HG03196 (cell line): ENCODE data around the gene SNRPD3.
"Not testable (repeated sequence)": the region's sequence is repeated elsewhere in the genome, so short reads cannot be mapped to it uniquely, and the experiment has no call there.

Experiments
- ATAC-seq: cut with Tn5 transposase; IDR thresholded peaks from one replicate; pipeline ENCODE4 v1.9.1; 2021; ENCODE audit not compliant: unreplicated experiment

Gene SNRPD3

DNA sequence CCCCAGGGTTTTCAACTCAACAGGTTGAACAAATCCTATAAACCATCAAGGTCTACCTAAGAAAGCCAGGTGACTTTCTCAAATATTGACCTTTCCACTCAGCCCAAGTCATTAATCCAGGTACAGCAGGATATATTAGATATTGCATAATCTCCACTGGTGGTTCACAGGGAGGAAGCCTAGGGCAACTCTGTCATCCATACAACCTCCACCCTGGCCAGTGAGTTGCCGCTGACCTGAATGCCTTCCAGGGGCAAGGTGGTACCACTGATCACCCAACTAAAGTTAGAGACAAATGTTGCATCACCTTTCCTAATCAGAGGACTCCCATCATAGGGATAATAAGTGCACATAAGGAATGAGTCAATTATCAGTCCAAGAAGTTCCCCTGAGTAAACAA is 23.7 kb upstream of the SNRPD3 start:
- ATAC-seq, result no peak

DNA sequence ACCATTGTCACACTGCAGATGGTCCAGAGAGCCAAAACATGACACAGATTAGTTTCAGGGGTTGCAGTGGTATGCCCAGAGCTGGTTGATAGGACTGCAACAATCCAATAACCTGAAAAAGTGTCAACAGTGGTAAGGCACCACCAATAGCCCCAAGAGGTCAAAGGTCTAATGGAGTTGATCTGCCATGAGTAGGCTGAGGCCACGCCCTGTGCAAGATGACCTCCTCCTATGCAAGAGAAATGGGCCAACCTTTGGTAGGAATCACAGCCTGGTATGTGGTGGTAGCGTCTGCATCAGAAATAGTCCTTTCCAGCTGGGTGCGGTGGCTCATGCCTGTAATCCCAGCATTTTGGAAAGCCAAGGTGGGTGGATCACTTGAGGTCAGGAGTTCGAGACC is 20.5 kb upstream of the SNRPD3 start:
- no peak for ATAC-seq

DNA sequence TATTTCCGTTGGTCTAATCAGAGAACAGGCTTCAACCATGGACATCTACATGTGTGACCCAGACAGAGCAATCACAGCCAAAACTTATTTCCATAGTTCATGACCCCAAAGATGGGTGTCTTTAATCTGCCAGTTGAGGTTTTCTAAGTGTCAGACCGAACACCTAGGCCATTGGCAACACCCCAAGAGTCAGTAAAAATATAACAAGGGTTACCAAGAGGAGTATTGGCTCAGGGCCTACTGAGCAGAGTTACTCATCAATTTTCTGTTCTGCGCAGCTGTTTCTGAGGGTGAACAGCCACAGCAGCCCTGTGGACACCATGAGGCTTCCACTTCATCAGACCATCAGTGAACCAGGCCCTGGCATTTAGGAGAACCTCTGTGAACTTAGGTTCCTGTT is 19.7 kb upstream of the SNRPD3 start:
- ATAC-seq, result no peak

DNA sequence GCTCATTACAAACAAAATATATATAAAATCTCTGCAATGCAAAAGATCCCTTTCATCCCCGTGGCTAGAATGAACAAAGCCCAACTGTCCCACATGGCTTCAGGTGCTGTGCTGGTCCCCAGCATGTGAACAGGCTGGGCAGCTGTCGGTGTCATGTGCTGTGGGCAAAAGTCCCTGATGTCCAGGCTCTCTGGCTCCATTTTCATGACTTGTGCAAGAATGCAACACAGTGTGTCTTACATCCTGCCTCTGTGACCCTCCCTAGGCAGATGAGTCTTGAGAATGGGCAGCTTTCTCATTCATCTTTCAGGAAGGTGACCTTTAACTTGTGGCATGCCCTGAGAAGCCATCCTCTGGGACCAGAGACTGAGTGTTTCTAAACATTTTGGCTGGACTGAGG is 15.3 kb upstream of the SNRPD3 start:
- ATAC-seq, result no peak

DNA sequence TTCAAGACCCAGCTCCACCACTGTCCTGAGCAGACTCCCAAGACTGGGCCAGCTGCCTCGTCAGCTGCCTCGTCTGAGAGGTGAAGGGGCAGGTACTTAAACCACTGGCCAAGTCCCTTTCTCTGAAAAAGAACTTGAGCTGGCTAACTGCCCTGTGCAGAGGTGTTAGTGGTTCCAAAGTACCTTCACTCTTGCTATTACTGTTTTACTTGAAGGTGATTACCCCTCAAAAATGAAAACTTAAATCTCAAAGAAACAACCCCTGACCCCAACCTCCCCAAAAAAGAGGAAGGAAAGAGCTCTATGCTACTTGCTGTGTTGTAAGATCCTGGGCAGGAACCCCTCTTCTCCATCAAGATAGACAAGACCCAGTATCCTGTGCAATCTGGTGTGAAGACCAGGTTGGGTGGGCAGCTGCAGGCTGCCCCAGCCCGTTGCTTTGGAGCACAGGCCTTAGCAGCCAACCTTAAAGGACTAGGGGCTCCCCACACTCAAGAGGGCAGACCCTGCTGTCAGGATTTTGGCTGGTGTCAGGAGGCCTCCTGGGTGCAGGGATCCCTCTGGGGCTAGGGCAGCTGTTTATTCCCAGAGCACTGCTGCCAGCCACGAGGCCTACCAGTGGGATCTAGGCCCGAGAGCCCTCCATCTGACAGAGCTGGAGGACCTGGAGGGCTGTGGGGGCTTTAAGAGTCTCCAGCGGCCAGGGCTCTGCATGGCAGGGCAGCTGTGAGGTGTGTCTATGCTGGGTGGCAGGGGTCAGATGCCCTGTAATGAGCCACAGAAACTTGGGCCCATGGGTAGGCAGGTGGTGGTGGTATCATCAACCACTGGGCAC is 13.9 kb upstream of the SNRPD3 start:
- no peak for ATAC-seq

DNA sequence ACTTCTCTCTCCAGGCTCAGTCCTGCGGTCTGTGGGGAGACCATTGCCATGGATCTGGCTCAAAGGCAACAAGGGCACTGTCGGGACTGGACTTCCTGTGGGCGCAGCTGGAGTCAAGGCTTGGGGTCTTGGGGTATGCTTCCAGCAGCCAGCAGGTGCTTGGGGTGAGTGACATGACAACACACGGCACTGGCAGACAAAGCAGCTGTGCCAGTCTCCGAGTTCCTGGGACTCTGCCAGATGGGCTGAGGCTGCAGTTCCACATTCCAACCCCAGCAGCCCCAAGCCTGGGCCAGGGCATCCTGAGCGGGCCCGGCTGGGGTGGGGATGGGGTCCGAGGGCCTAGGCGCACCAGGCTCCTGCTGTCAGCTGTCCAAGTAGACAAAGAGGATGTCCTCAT is 13.2 kb upstream of the SNRPD3 start:
- ATAC-seq, result no peak

DNA sequence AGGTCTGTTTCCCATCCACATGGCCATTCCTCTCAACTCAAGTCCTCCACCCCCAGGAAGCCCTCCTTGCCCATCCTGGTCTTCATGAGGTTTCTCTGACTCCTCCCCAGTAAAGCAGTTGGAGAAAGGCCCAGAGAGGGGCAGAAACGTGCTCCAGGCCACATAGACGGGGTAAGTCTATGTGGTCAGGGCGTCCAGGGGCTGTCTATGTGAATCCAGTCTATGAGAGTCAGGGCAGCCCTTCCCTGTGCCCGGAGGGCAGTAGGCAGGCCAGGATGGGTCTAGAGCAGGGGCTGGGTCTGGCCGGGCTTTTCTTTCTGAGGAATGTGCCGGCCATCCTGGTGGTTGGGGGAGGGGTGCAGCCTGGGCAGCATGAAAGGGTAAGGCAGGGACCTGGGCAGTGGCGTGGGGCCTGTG is 12.6 kb upstream of the SNRPD3 start:
- ATAC-seq, result no peak

DNA sequence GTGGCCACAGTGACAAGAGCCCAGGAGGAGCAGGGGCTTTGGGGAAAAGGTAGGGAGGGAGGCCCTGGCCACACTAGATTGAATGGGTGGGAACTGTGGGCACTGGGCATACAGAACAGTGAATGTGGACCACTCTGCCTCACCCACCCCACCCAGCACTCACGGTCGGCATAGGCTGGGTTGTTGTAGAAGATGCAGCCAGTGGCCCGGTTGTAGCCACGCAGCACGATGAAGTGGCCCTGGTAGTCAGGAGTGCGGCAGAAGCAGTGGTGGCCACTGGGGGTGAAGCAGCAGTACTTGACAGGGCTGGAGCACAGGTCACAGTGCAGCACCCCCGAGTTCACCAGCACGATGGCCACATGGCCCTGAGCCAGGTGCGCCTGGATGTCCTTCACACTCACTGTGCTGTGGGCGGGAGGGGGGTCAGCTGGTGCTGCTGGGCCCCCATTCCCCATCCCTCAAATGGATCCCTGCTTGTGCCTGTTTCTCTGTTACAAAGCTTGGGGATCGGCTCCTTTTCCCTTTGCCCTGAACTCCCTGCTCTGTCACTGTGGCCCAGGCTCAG is 12.0 kb upstream of the SNRPD3 start:
- ATAC-seq, result no peak

DNA sequence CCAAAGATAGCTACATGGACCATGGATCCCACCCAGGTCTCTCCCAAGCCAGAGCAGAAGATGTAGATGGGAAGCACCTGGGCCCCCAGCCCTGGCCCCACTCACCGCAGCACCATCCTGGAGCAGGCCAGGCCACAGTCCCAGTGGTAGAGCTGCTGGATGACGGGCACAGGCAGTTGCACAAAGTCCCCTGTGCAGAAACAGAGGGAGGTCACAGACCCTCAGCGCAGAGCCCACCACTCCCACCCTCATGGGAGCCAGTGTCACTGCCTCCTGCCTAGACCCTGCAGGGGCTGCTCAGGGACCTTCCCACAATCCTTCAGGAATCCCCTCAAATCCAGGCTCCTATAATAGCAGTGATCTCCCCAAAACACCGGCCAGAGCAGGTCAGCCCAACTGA is 7.0 kb upstream of the SNRPD3 start:
- no peak for ATAC-seq

DNA sequence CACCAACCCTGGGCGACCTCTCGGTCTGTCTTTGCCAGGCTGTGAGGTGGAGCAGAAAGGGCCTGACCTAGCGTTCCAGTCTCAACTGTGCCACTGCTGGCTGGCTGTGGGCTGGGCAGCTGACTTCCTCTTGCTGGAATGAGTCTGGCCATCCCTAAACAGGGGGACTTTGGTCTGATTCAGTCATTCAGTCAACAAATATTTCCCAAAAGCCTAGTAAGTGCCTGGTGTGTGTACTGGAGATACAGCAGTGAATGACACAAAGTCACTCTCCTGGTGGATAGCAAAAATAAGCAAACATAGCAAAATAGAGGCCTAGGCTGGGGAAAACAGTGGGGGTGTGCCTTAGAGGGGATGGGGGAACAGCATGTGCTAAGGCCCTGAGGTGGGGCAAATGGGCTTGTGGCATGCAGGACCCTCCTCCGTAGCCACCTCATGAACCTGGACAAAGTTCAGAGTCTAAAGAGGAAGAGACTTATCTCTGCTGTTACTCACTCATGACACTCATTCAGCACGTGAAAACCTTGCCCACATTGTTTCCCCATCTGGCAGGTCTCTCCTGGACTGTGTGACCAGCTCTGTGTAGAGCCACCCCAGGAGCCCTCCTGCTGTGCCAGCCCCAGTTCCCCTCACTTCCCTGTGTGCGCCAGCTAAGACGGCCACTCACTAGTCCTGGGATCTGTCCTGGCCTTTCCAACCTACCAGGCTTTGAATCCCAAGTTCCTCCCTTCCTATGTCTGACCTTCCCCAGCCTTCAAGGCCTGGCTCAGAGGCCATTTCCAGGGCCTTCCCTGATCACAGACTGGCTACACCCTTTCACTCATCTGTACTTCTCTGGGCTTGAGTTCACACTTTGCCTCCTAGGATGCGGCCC is 5.5 kb upstream of the SNRPD3 start:
- no peak for ATAC-seq

DNA sequence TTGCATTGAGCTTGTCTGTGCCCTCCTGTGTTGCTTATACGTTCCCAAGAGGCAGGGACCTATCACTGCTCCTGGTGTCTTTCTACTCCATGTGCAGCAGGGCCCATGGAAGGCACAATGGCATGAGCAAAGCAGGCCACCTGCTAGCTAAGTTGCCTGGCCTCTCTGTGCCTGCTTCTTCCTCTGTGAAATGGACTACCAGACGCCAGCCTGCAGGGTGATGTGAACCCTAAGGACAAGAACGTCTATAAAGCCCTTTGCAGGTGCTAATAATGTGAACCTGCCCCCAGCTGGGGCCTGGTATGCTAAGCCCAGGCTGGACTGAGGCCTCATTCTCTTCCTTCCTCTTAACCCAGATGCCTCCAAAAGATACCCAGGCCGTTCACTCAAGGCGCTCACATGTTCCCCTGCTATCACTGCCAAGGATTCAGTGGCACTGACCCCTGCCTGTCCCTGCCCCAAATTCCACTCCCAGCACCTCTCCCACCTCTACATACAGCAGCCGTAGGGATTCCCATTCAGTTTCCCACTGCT is 4.8 kb upstream of the SNRPD3 start:
- no peak for ATAC-seq

DNA sequence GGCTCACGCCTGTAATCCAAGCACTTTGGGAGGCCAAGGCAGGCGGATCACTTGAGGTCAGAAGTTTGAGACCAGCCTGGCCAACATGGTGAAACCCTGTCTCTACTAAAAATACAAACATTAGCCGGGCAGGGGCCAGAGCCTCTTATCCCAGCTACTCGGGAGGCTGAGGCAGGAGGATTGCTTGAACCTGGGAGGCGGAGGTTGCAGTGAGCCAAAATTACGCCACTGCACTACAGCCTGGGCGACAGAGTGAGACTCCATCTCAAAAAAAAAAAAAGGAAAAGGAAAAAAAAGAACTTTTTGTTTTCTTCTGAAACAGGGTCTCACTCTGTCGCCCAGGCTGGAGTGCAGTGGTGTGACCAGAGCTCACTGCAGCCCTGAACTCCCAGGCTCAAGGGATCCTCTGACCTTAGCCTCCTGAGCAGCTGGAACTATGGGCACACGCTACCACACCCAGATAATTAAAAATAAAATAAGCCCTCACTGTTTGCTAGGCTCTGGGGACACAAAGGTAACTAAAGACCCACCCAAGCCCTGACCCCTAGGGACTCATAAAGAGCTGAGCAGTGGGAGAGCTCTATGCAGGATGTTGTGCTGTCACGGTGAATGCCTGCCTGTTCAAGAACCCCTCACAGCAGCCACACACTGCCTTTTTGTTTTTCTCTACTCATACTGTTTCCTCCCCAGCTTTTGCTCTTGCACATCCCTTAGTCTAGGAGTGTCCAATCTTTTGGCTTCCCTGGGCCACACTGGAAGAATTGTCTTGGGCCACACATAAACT is 3.1 kb upstream of the SNRPD3 start:
- ATAC-seq, result not testable (repeated sequence)

DNA sequence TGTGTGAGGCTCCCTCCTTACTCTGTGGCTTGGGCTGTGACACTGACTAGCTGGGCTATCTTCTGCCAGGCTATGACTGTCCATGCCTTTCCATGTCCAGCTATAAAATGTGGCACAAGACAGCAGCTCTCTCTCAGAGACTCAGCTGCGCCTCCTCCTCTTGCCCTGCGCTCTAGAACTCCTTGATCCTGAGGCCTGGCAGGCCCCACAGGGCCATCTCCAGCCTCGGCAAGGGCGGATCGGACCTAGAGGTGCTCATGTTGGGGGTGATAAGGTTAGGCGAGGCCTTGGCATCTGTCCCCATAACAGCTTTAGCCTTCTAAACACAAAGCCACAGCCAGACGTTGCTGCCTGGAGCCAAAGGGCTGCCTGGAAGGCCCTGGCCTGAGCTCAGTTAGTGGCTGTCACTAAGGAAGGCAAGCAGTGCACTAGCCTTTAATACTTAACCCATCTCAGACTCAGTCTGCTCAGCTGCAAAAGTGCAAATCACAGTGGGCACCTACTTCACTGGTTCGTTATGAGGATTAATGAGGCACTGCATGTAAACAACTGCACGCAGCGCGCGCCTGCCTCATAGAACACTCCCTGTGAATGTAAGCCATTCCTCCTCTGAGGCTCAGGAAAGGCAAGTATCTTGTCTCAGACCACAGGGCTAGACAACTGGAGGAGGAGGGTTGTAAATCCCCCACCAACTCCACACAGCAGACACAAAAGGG is 2.0 kb upstream of the SNRPD3 start:
- no peak for ATAC-seq

DNA sequence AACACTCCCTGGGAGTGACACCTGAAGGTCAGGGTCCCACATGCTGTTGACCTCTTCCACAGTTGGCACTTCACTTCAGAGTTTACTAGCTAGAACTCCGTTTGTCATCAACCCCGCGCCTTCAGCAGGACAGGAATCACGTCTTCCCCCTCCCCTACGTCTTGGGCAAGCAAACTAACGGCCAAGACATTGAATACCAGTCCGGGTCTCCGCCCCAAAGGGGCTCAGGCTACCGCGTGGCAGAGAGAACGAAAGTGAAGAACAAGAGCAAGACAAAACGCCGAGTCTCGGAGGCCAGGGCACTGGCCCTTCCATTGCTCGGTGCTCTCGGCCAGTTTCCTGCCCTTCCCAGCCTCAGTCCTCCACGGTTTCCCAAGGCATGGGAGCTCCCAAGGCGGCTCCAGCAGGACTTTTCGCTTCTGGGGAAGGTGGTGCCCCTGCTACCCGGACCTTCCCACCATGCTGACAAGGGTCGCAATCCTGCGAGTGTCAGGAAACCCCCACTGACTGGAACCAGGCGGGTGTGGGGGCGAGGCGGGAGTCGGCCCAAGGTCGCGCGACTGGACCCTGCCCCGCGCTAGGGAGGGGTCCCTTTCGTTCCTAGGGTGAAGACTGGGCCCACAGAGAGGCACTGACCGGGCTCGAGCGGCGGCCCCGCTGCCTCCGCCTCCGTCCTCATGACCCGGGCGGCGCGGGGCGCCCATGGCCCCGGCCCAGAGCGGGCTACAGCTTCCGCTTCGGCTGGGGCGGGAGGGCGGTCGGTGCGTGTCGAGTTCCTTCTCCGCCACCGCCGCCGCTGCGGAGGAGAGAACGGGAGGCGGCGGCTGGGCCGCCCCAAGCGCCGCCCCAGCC is 1.3 kb upstream of the SNRPD3 start, which contains the start of gene GUCD1:
TSS of gene GUCD1 (minus strand) at position 826 of the 852 bp plus-strand sequence. CDS start at position 679, 147 bp downstream.
- peak; percentile 17 for ATAC-seq

DNA sequence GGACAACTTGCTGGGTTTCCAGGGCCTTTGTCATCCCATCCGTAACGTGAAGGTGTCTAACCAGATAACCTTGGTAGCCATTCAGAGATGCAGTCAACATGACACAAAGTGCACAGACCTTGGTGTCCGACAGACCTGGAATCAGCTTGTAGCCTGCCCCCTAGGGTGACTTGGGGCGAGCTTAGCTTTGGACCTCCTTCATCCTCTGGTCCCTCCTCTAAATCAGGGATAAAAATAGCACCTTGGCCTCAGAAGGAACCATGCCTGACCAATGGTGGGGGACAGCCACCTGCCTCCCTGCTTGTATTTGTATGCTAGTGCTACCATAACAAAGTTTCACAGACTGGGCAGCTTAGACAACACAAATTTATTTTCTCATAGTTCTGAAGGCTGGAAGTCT is 3.7 kb downstream of the SNRPD3 start:
- no peak for ATAC-seq

DNA sequence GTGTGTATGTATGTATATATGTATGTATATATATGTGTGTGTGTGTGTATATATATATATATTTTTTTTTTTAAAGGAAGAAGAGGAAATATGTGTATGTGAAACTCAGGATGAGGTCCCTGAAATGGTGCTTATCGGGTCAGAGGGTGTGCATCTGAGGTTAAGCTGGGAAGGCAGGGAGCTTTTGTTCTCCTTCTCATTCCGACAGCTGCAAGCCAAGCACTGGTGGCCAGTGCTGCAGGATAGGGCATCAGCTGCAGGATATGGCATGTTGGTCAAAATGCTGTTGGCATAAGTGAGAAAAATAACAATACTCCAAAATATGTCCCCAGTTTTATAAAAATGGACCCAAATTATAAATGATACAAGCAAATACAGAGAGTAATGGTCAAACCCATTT is 7.4 kb downstream of the SNRPD3 start:
- no peak for ATAC-seq

DNA sequence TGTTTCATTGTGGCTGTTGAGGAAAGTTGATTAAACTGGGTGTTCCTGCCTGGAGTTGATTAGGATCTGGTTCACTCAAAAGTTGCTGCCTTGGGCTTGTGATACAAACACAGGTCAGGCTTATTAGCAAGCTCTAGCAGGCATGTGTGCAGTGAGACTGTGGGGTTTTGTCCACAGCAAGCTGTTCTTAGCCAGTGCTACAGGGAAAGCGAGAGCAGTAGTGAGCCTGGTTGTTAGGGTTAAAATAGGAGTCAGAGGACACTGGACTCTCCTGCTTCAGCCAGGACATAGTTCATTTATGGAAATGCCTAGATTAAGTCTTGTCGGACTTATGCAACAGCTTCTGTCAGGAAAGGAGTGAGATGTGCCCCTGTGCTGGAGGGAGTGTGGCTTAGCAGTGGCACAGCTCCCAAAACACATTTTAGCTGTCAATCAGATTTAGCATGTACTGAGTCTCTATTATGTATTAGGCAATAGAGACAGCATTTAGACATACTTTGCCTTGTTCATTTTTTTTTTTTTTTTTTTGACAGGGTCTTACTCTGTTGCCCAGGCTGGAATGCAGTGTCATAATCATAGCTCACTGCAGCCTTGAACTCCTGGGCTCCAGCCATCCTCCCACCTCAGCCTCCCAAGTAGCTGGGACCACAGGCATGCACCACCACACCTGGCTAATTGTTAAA is 8.7 kb downstream of the SNRPD3 start:
- no peak for ATAC-seq

DNA sequence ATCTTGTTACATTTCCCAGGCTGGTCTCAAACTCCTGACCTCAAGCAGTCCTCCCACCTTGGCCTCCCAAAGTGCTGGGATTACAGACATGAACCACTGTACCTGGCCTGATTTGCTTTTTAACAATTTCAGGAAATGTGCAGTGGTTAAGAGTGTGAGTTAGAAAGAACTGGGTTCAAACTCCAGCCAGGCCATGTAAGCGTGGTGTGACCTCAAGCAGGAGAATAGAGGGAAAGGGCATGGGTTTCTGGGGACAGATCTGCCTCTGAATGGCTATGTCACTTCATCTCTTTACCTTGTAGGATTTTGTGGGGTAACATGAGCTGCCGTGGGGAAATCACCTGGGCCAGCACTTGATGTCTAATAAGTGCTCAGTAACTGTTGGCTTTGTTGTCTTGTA is 9.3 kb downstream of the SNRPD3 start:
- ATAC-seq, result no peak
